Endodermal cell (in vitro differentiated cells): ENCODE results near the gene GAA. TPM values are rescaled to one million over a fixed set of nuclear protein-coding genes. Genes with fewer than 3 reads are reported as not detected.

Source experiments
- DNase-seq: peaks from one replicate; pipeline ENCODE4 v3.0.0-alpha.2; 2017
- H3K27ac ChIP-seq: 2 replicates; pipeline ENCODE4 v1.5.1; 2013; ENCODE audit warnings: mild to moderate bottlenecking, low read depth, low read length, moderate library complexity
- H3K27me3 ChIP-seq: 2 replicates; pipeline ENCODE4 v1.6.1; 2013; ENCODE audit warnings: mild to moderate bottlenecking, low read length, moderate library complexity; ENCODE audit not compliant: insufficient read depth, control insufficient read depth, poor library complexity, severe bottlenecking
- H3K36me3 ChIP-seq: 2 replicates; pipeline ENCODE4 v1.7.0; 2013; ENCODE audit warnings: mild to moderate bottlenecking, low read length, moderate library complexity; ENCODE audit not compliant: control insufficient read depth, insufficient read depth
- H3K4me1 ChIP-seq: one replicate; pipeline ENCODE4 v1.7.0; 2013; ENCODE audit warnings: low read length; ENCODE audit not compliant: control insufficient read depth, insufficient read depth
- H3K4me3 ChIP-seq: 2 replicates; pipeline ENCODE4 v1.5.1; 2013; ENCODE audit warnings: mild to moderate bottlenecking, low read length, moderate library complexity
- H3K9ac ChIP-seq: 2 replicates; pipeline ENCODE4 v1.6.1; 2013; ENCODE audit warnings: mild to moderate bottlenecking, low read length, moderate library complexity; ENCODE audit not compliant: poor library complexity, severe bottlenecking; ENCODE audit errors: extremely low read depth
- H3K9me3 ChIP-seq: 2 replicates; pipeline ENCODE4 v1.6.1; 2013; ENCODE audit warnings: mild to moderate bottlenecking, low read length, moderate library complexity; ENCODE audit not compliant: control insufficient read depth
- H3K27ac Mint-ChIP-seq: 2 replicates; pipeline ENCODE4 v1.8.0; 2020; ENCODE audit warnings: mixed read lengths
- H3K27me3 Mint-ChIP-seq: 2 replicates; pipeline ENCODE4 v1.8.0; 2021; ENCODE audit warnings: mild to moderate bottlenecking, mixed read lengths; ENCODE audit not compliant: insufficient read depth
- H3K36me3 Mint-ChIP-seq: 2 replicates; pipeline ENCODE4 v1.8.0; 2020; ENCODE audit warnings: low read depth, mixed read lengths
- H3K4me1 Mint-ChIP-seq: 2 replicates; pipeline ENCODE4 v1.8.0; 2020; ENCODE audit warnings: mixed read lengths
- H3K4me3 Mint-ChIP-seq: 2 replicates; pipeline ENCODE4 v1.8.0; 2020; ENCODE audit warnings: mild to moderate bottlenecking, moderate library complexity, mixed read lengths
- H3K9me3 Mint-ChIP-seq: 2 replicates; pipeline ENCODE4 v1.8.0; 2020; ENCODE audit warnings: mild to moderate bottlenecking, mixed read lengths
- CTCF ChIP-seq: fragments of 200-600 bp; sonication (generic); conservative IDR thresholded peaks from 2 replicates; pipeline ENCODE4 v1.5.0; 2021; ENCODE audit warnings: antibody characterized with exemption, mild to moderate bottlenecking
- WGBS, 2 experiments: methylation state at CpG; one replicate each; pipeline versions ENCODE4 v1.1.5 to v1.1.7; 2013; ENCODE audit warnings: missing lambda C conversion rate in 2 of 2, mixed read lengths in 1 of 2; ENCODE audit not compliant: insufficient coverage in 1 of 2, insufficient read length in 1 of 2; 5-methylcytosine and 5-hydroxymethylcytosine counted together
- total RNA-seq, 2 donors: library from RNA; stranded (reverse); fragmentation: NEBNext Ultra II Directional in 1 of 2; extraction: Animal tissue kit (Norgen Biotek cat#: 25700) in 1 of 2; gene quantifications; 2 replicates in 1 of 2; 3 replicates in 1 of 2; pipeline ENCODE4 v1.2.1, GENCODE V29; 2021

GAA gene
- total RNA-seq, 2 donors from 2014 or later: 46.4 to 72.3 TPM

GRCh38 chr17:80126449-80126715, 25.0 kb downstream of the GAA start:
- Mint-ChIP-seq H3K4me3 (no peak overlapping the region), H3K27ac (no peak overlapping the region), H3K36me3 (no peaks in the 10 kb centered on the region), H3K9me3 (no peaks in the 10 kb centered on the region), H3K4me1 (peaks cover 12% of the 10 kb centered on the region), H3K27me3 (no peaks in the 10 kb centered on the region)
- Histone ChIP-seq H3K9ac (no peak overlapping the region), H3K9me3 (no peaks in the 10 kb centered on the region), H3K4me1 (peaks cover 6% of the 10 kb centered on the region), H3K27me3 (no peaks in the 10 kb centered on the region), H3K36me3 (no peaks in the 10 kb centered on the region), H3K27ac (no peak overlapping the region), H3K4me3 (no peak overlapping the region)
- WGBS, 2 experiments: 94 to 100% methylated on average over 2 to 3 of the region's 3 CpGs
- DNase-seq: no peak
- TF ChIP-seq CTCF: no peak

- Mint-ChIP-seq H3K4me1 (peaks cover 9% of the 10 kb centered on the region), H3K27me3 (no peaks in the 10 kb centered on the region), H3K36me3 (peaks cover 16% of the 10 kb centered on the region), H3K9me3 (no peaks in the 10 kb centered on the region), H3K27ac (no peak overlapping the region), H3K4me3 (no peak overlapping the region)
- Histone ChIP-seq H3K4me1 (peaks cover 5% of the 10 kb centered on the region), H3K9me3 (no peaks in the 10 kb centered on the region), H3K36me3 (peaks cover 14% of the 10 kb centered on the region), H3K4me3 (no peak overlapping the region), H3K27ac (no peak overlapping the region), H3K9ac (no peak overlapping the region), H3K27me3 (no peaks in the 10 kb centered on the region)
- WGBS, 2 experiments: 56 to 62% methylated on average over 4 of the region's 4 CpGs
- no peak for TF ChIP-seq CTCF
- no peak for DNase-seq
Observed at GRCh38 chr17:80129006-80129565, 27.7 kb downstream of the GAA start.

- H3K27me3 Mint-ChIP-seq: no peaks in the 10 kb centered on the region
- H3K9me3 Mint-ChIP-seq: no peaks in the 10 kb centered on the region
- Histone ChIP-seq H3K9ac (no peak overlapping the region), H3K9me3 (no peaks in the 10 kb centered on the region), H3K4me1 (no peaks in the 10 kb centered on the region), H3K27me3 (no peaks in the 10 kb centered on the region), H3K4me3 (no peak overlapping the region), H3K27ac (no peak overlapping the region), H3K36me3 (peaks cover 32% of the 10 kb centered on the region)
- peaks cover 33% of the 10 kb centered on the region for H3K36me3 Mint-ChIP-seq
- H3K4me3 Mint-ChIP-seq: no peak overlapping the region
- no peak for DNase-seq
- no peak for TF ChIP-seq CTCF
- no peak overlapping the region for H3K27ac Mint-ChIP-seq
- peaks cover 1% of the 10 kb centered on the region for H3K4me1 Mint-ChIP-seq
- 93 to 95% methylated on average over 2 to 3 of the region's 3 CpGs for WGBS, 2 experiments
Observed at GRCh38 chr17:80130992-80131391, 29.6 kb downstream of the GAA start.
